GM12891 (cell line): ENCODE results near the gene GSG1.
"Not testable (repeated sequence)": the region's sequence is repeated elsewhere in the genome, so short reads cannot be mapped to it uniquely, and the experiment has no call there.

Experiments
- DNase-seq: peaks from one replicate; pipeline ENCODE4 v3.0.0; 2011; ENCODE audit warnings: low spot score; ENCODE audit not compliant: insufficient read length
- FAIRE-seq: peaks from 2 replicates; lab custom pipeline; 2011; peaks lifted over from hg19 to GRCh38; lab: Jason Lieb, UNC
- PAX5 ChIP-seq: IDR thresholded peaks from 2 replicates; pipeline ENCODE4 v1.6.1; 2011; ENCODE audit warnings: low read length, moderate library complexity, mild to moderate bottlenecking; ENCODE audit not compliant: insufficient read depth, severe bottlenecking
- POLR2A ChIP-seq: IDR thresholded peaks from 2 replicates; pipeline ENCODE4 v1.6.1; 2011; ENCODE audit warnings: low read depth, low read length, control low read depth
- POLR2AphosphoS5 ChIP-seq: IDR thresholded peaks from 2 replicates; pipeline ENCODE4 v1.6.1; 2011; ENCODE audit warnings: low read depth, low read length, control low read depth
- POU2F2 ChIP-seq: IDR thresholded peaks from 2 replicates; pipeline ENCODE4 v1.6.1; 2011; ENCODE audit warnings: low read depth, mild to moderate bottlenecking, control low read depth, low read length, moderate library complexity
- SPI1 ChIP-seq: IDR thresholded peaks from 2 replicates; pipeline ENCODE4 v1.6.1; 2011; ENCODE audit warnings: low read depth, low read length, control low read depth
- TAF1 ChIP-seq: IDR thresholded peaks from 2 replicates; pipeline ENCODE4 v1.6.1; 2011; ENCODE audit warnings: low read depth, low read length, control low read depth

Gene GSG1

DNA sequence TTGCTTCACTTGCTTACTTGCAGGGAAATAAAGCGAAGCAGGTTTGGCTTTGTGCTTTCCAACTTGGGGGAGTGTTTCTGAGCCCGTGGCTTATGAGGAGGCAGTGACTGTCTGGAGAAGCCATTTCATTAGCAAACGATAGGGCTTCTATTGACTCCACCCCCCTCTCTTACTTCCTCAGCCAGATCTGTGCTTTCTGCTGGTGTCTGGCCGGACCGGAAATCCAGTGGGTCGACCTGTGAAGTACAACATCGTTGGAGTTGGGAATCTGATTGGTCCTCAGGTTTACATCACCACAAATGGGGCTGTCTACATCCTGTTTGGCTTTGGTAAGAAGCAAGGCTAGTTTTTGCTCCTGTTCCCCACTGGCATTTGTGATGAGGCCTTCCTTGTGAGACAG lies 37.0 kb downstream of the GSG1 start:
- FAIRE-seq = no peak
- DNase-seq = no peak
- TF ChIP-seq POU2F2 (no peak), TAF1 (no peak), POLR2AphosphoS5 (no peak), SPI1 (no peak), PAX5 (no peak), POLR2A (no peak)

GRCh38 chr12:13066014-13066413 lies 37.5 kb downstream of the GSG1 start:
- FAIRE-seq (no peak), DNase-seq (no peak)
- TF ChIP-seq POLR2A (no peak), PAX5 (no peak), TAF1 (no peak), POLR2AphosphoS5 (no peak), POU2F2 (no peak), SPI1 (no peak)

- FAIRE-seq = no peak
- DNase-seq = no peak
- TF ChIP-seq POU2F2 = no peak
- no peak for TF ChIP-seq POLR2A
- TF ChIP-seq SPI1 = no peak
- TF ChIP-seq TAF1 = no peak
- no peak for TF ChIP-seq POLR2AphosphoS5
- no peak for TF ChIP-seq PAX5
Observed at GRCh38 chr12:13062669-13063068, 40.8 kb downstream of the GSG1 start.

- DNase-seq (no peak), FAIRE-seq (no peak)
- TF ChIP-seq POLR2A (no peak), PAX5 (no peak), POLR2AphosphoS5 (no peak), POU2F2 (no peak), SPI1 (no peak), TAF1 (no peak)
Observed at GRCh38 chr12:13061377-13061776, 42.1 kb downstream of the GSG1 start.

DNA sequence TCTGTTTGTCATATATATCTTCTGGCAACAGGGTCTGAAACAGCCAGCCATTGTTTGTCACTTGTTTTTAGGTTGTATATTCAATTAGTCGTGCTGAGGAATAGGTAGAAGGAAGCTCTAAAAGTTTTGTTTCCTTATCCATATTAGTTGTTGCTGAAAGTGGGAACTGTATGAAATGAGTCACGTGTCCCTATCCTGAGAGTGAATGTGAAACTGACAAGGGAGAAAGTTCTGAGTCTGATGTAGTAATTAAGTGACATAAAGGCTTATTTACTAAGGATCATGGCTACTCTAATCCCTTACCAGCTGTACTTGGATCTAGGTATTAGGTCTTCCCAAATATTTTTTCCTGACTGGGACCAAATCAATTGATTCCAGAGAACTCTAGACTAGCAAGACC lies 42.9 kb downstream of the GSG1 start:
- DNase-seq (no peak), FAIRE-seq (no peak)
- TF ChIP-seq TAF1 = no peak
- TF ChIP-seq PAX5 = no peak
- no peak for TF ChIP-seq SPI1
- TF ChIP-seq POLR2A = no peak
- TF ChIP-seq POLR2AphosphoS5 = no peak
- TF ChIP-seq POU2F2 = no peak

GRCh38 chr12:13053617-13054016 lies 49.9 kb downstream of the GSG1 start:
- not testable (repeated sequence) for DNase-seq, FAIRE-seq

GRCh38 chr12:13052421-13052820 lies 51.0 kb downstream of the GSG1 start:
- FAIRE-seq (no peak), DNase-seq (no peak)
- TF ChIP-seq POU2F2 = no peak
- TF ChIP-seq SPI1 = no peak
- no peak for TF ChIP-seq POLR2A
- TF ChIP-seq PAX5 = no peak
- TF ChIP-seq POLR2AphosphoS5 = no peak
- TF ChIP-seq TAF1 = no peak

DNA sequence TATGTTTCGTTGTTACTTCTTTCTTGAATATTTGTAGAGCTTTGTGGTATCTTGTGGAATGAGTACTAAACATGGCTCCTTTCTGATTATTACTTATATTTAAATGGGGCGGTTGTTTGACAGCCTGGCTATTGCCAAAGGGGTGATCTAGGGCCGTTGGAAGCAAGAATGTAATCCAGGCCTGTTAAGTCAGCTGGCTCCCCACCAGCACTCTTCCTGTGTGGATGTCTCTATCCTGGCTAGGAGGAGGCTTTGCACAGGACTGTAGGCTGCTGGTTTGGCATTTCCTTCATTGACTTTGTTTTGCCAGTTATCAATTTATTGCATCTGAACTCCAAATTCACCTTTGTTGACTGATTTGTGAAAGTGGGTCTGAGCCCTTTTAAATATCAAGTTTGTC lies 53.7 kb downstream of the GSG1 start:
- TF ChIP-seq PAX5 (no peak), POU2F2 (no peak), TAF1 (no peak), POLR2A (no peak), SPI1 (no peak), POLR2AphosphoS5 (no peak)
- FAIRE-seq (no peak), DNase-seq (no peak)

DNA sequence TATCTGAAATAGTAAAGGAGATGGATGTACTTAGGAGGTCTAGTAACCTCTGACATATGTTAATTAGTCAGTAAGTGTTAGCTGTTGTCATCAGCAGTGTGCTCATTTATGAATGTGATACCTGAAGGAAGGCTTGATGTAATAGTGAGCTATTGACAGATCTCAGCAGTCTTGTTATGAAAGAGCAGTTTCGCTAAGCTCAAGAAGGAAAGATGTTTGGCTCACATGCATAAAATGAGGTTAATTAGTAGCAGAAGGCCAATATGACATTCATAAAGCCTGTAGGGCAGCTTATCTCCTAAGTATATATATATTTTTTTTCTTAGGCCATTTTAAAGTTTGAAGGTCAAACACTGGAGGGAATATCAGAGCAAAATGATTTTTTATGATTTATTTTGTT lies 56.5 kb downstream of the GSG1 start:
- no peak for FAIRE-seq
- DNase-seq = no peak
- TF ChIP-seq POU2F2 (no peak), SPI1 (no peak), PAX5 (no peak), TAF1 (no peak), POLR2AphosphoS5 (no peak)

DNA sequence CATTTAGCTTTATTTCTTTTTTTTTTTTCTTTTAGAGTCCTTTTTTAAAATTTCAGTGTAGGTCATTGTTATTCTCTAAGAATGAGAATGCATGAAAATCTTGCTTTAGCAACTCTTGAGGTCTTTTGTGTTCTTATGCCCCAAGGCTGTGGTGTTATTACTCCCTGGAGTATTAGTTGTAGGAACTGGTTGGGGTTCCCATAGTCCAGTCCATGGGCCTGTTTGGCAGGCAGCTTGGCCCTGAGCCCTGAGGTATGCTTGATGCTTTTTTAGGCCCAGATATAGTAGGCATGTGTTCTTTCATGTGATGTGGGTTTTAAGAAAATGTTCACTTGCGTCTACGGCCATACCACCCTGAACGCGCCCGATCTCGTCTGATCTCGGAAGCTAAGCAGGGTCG lies 57.7 kb downstream of the GSG1 start:
- no peak for DNase-seq
- no peak for FAIRE-seq
- TF ChIP-seq PAX5 (no peak), TAF1 (no peak), POLR2AphosphoS5 (no peak), POU2F2 (no peak), SPI1 (no peak)

- TF ChIP-seq POU2F2 = no peak
- no peak for TF ChIP-seq SPI1
- TF ChIP-seq TAF1 = no peak
- TF ChIP-seq PAX5 = no peak
- no peak for TF ChIP-seq POLR2A
- DNase-seq (no peak), FAIRE-seq (no peak)
Observed at GRCh38 chr12:13044906-13045299, 58.6 kb downstream of the GSG1 start.
